Hindlimb muscle (tissue), 1 donor: ENCODE measurements around the gene STK4. TPM values are rescaled to one million over a fixed set of nuclear protein-coding genes. Genes with fewer than 3 reads are reported as not detected.

Experiments used
- DNase-seq: peaks from one replicate; pipeline ENCODE4 v3.0.0-alpha.2; 2013
- polyA plus RNA-seq: library from polyadenylated mRNA; unstranded; fragments of 120-200 nt; gene quantifications from one replicate; pipeline ENCODE4 v1.2.1, GENCODE V29; 2013; ENCODE audit not compliant: insufficient read length

Gene STK4
- polyA plus RNA-seq, 1 donor, result 9.2 TPM

GRCh38 chr20:45115386-45115774, 149.1 kb downstream of the STK4 start:
- no peak for DNase-seq

- no peak for DNase-seq
Measured at GRCh38 chr20:45115829-45116228, 149.5 kb downstream of the STK4 start.

GRCh38 chr20:45117581-45117980, 151.3 kb downstream of the STK4 start:
- no peak for DNase-seq

GRCh38 chr20:45118028-45118427, 151.7 kb downstream of the STK4 start:
- DNase-seq, result no peak

- DNase-seq, result no peak
Measured at GRCh38 chr20:45119556-45120266, 153.4 kb downstream of the STK4 start.

GRCh38 chr20:45121388-45121787, 155.1 kb downstream of the STK4 start:
- DNase-seq, result no peak

- no peak for DNase-seq
Measured at GRCh38 chr20:45124365-45124764, 158.1 kb downstream of the STK4 start, which contains the start of gene WFDC12. Gene WFDC12, minus strand, starts transcription at chr20:45124465. Its CDS starts 18 bp downstream, at chr20:45124447.

- no peak for DNase-seq
Measured at GRCh38 chr20:45128099-45128498, 161.8 kb downstream of the STK4 start.

Other genes with a start within 250 kb of the STK4 start
- 0.40 TPM for gene KCNK15, start 220.6 kb upstream of the STK4 start, polyA plus RNA-seq
- gene RIMS4, start 156.0 kb upstream of the STK4 start, polyA plus RNA-seq, result 9.0 TPM
- 104 TPM for gene YWHAB, start 80.8 kb upstream of the STK4 start, polyA plus RNA-seq
- 17.6 TPM for gene PABPC1L, start 56.5 kb upstream of the STK4 start, polyA plus RNA-seq
- gene TOMM34, start 6.1 kb upstream of the STK4 start, polyA plus RNA-seq, result 14.0 TPM
- 0.04 TPM for gene KCNS1, start 134.6 kb downstream of the STK4 start, polyA plus RNA-seq
- gene WFDC5, start 148.7 kb downstream of the STK4 start, polyA plus RNA-seq, result not detected
- not detected for gene WFDC12, start 158.0 kb downstream of the STK4 start, polyA plus RNA-seq
- gene PI3, start 208.4 kb downstream of the STK4 start, polyA plus RNA-seq, result not detected
- gene SEMG1, start 240.5 kb downstream of the STK4 start, polyA plus RNA-seq, result not detected